GM21825 (cell line): ENCODE results near the gene CARS2.
"Not testable (repeated sequence)": the region's sequence is repeated elsewhere in the genome, so short reads cannot be mapped to it uniquely, and the experiment has no call there.

Source experiments
- ATAC-seq: cut with Tn5 transposase; IDR thresholded peaks from one replicate; pipeline ENCODE4 v1.9.1; 2021; ENCODE audit warnings: mild to moderate bottlenecking, moderate library complexity; ENCODE audit not compliant: unreplicated experiment

The CARS2 gene

GRCh38 chr13:110683203-110683883 lies 22.6 kb downstream of the CARS2 start:
- no peak for ATAC-seq

GRCh38 chr13:110682746-110683145 lies 23.2 kb downstream of the CARS2 start:
- no peak for ATAC-seq

GRCh38 chr13:110681868-110682550 lies 23.9 kb downstream of the CARS2 start:
- ATAC-seq, result no peak

- ATAC-seq, result no peak
Observed at GRCh38 chr13:110680852-110681251, 25.1 kb downstream of the CARS2 start.

GRCh38 chr13:110677731-110678545 lies 28.0 kb downstream of the CARS2 start:
- no peak for ATAC-seq

- peak; percentile 79 for ATAC-seq
Observed at GRCh38 chr13:110676595-110677587, 29.0 kb downstream of the CARS2 start.

- not testable (repeated sequence) for ATAC-seq
Observed at GRCh38 chr13:110669814-110670213, 36.1 kb downstream of the CARS2 start.

GRCh38 chr13:110669036-110669435 lies 36.9 kb downstream of the CARS2 start:
- ATAC-seq, result no peak

GRCh38 chr13:110666255-110666533 lies 39.7 kb downstream of the CARS2 start:
- ATAC-seq, result no peak

GRCh38 chr13:110665491-110666254 lies 40.2 kb downstream of the CARS2 start:
- ATAC-seq, result no peak

- no peak for ATAC-seq
Observed at GRCh38 chr13:110664673-110665072, 41.2 kb downstream of the CARS2 start.

GRCh38 chr13:110664041-110664440 lies 41.9 kb downstream of the CARS2 start:
- ATAC-seq, result no peak

GRCh38 chr13:110663491-110663890 lies 42.4 kb downstream of the CARS2 start:
- ATAC-seq, result no peak

GRCh38 chr13:110662777-110663443 lies 43.0 kb downstream of the CARS2 start:
- no peak for ATAC-seq

GRCh38 chr13:110662091-110662490 lies 43.8 kb downstream of the CARS2 start:
- ATAC-seq, result no peak

- no peak for ATAC-seq
Observed at GRCh38 chr13:110661256-110661655, 44.7 kb downstream of the CARS2 start.

- peak; percentile 91 for ATAC-seq
Observed at GRCh38 chr13:110658218-110658911, 47.6 kb downstream of the CARS2 start.

GRCh38 chr13:110657196-110657595 lies 48.7 kb downstream of the CARS2 start:
- no peak for ATAC-seq

GRCh38 chr13:110653851-110654250 lies 52.1 kb downstream of the CARS2 start:
- no peak for ATAC-seq
